H1 (cell line): ENCODE measurements around the gene NT5C. TPM values are rescaled to one million over a fixed set of nuclear protein-coding genes. Genes with fewer than 3 reads are reported as not detected.
A peak's percentile ranks its signal among the peaks of the same experiment; 100 is the strongest.

Source experiments
- ATF3 ChIP-seq: IDR thresholded peaks from 2 replicates; pipeline ENCODE4 v1.6.1; 2011; ENCODE audit warnings: low read depth, mild to moderate bottlenecking, low read length; ENCODE audit not compliant: insufficient read depth
- BCL11A ChIP-seq, 2 experiments: IDR thresholded peaks; one replicate each; pipeline ENCODE4 v1.6.1; 2011; ENCODE audit warnings: low read depth in 2 of 2, low read length in 2 of 2, mild to moderate bottlenecking in 2 of 2
- EP300 ChIP-seq, 2 experiments: IDR thresholded peaks; 1 replicate in 1 of 2; 2 replicates in 1 of 2; pipeline ENCODE4 v1.6.1; 2011 to 2012; ENCODE audit warnings: low read depth in 2 of 2, low read length in 2 of 2, mild to moderate bottlenecking in 2 of 2, borderline replicate concordance in 1 of 2, inconsistent platforms in 1 of 2, moderate library complexity in 1 of 2
- FOSL1 ChIP-seq: IDR thresholded peaks from 2 replicates; pipeline ENCODE4 v1.6.1; 2011; ENCODE audit warnings: mild to moderate bottlenecking, low read depth, low read length, moderate library complexity; ENCODE audit not compliant: insufficient read depth
- JUND ChIP-seq: IDR thresholded peaks from 2 replicates; pipeline ENCODE4 v1.6.1; 2011; ENCODE audit warnings: mild to moderate bottlenecking, improper control_type of control experiment, low read length
- KDM4A ChIP-seq: IDR thresholded peaks from one replicate; pipeline ENCODE4 v1.7.1; 2012; ENCODE audit warnings: low read depth, mild to moderate bottlenecking, moderate library complexity, low read length, inconsistent platforms; ENCODE audit not compliant: severe bottlenecking
- MAX ChIP-seq: IDR thresholded peaks from 2 replicates; pipeline ENCODE4 v1.6.1; 2012; ENCODE audit warnings: inconsistent platforms
- POLR2A ChIP-seq, 2 experiments: IDR thresholded peaks; 1 replicate in 1 of 2; 2 replicates in 1 of 2; pipeline ENCODE4 v1.6.1; 2011; ENCODE audit warnings: low read depth in 2 of 2, low read length in 2 of 2, mild to moderate bottlenecking in 2 of 2; ENCODE audit errors: control extremely low read depth in 1 of 2
- SP1 ChIP-seq: IDR thresholded peaks from 2 replicates; pipeline ENCODE4 v1.6.1; 2011; ENCODE audit warnings: low read depth, low read length
- SP4 ChIP-seq: IDR thresholded peaks from 2 replicates; pipeline ENCODE4 v1.6.1; 2012; ENCODE audit warnings: low read length, inconsistent platforms
- TAF7 ChIP-seq: optimal IDR thresholded peaks from 2 replicates; pipeline ENCODE3; 2011; ENCODE audit warnings: low read depth, mild to moderate bottlenecking, inconsistent platforms, low read length, moderate library complexity, borderline replicate concordance
- polyA plus RNA-seq, 7 experiments: library from polyadenylated mRNA; depleted of rRNA in 3 of 7; stranded (reverse) in 5 of 7; unstranded in 2 of 7; fragments of >200 nt in 5 of 7; fragments of 200-250 nt in 2 of 7; gene quantifications; 1 replicate in 5 of 7; 2 replicates in 1 of 7; 4 replicates in 1 of 7; pipeline versions ENCODE4 v1.2.1 to v1.2.3, GENCODE V29; 2011 to 2013; ENCODE audit warnings: missing spikeins in 2 of 7, mixed read lengths in 2 of 7
- total RNA-seq: library from RNA; stranded (reverse); fragmentation: NEBNext Ultra II Directional; extraction: Animal tissue kit (Norgen Biotek cat#: 25700); gene quantifications from 2 replicates; pipeline ENCODE4 v1.2.1, GENCODE V29; 2021

The NT5C gene
- total and polyA plus RNA-seq, 2 of the 8 experiments (the other 6 are each of a cell fraction or from before 2014, with no cell fraction given): 52.1 to 66.4 TPM

GRCh38 chr17:75152922-75153779 lies 21.6 kb upstream of the NT5C start (continued):
- TF ChIP-seq TAF7: no peak
- TF ChIP-seq BCL11A (IDR thresholded peaks at IDR 0.05; ENCODE audit: low read depth in 2 of 2, low read length in 2 of 2): no peak
- TF ChIP-seq POLR2A (IDR thresholded peaks at IDR 0.05; ENCODE audit: control extremely low read depth in 1 of 2, low read depth in 2 of 2, low read length in 2 of 2): peak in 1 of 2 experiments; percentile 34; a peak in 2 of 3 replicates
- no peak for TF ChIP-seq JUND
- TF ChIP-seq EP300 (IDR thresholded peaks at IDR 0.05; ENCODE audit: borderline replicate concordance in 1 of 2, low read depth in 2 of 2, low read length in 2 of 2): no peak
- TF ChIP-seq FOSL1: no peak
- peak; percentile 69 for TF ChIP-seq MAX
- no peak for TF ChIP-seq SP4
- TF ChIP-seq SP1: no peak
- TF ChIP-seq ATF3: no peak
- no peak for TF ChIP-seq KDM4A
